Superior temporal gyrus (tissue), 1 donor: ENCODE results near the gene GAL3ST2.
"Not testable (repeated sequence)": the region's sequence is repeated elsewhere in the genome, so short reads cannot be mapped to it uniquely, and the experiment has no call there.

Source experiments
- DNase-seq: peaks from one replicate; pipeline ENCODE4 v3.0.0-alpha.2; 2016; ENCODE audit errors: extremely low spot score

The GAL3ST2 gene

DNA sequence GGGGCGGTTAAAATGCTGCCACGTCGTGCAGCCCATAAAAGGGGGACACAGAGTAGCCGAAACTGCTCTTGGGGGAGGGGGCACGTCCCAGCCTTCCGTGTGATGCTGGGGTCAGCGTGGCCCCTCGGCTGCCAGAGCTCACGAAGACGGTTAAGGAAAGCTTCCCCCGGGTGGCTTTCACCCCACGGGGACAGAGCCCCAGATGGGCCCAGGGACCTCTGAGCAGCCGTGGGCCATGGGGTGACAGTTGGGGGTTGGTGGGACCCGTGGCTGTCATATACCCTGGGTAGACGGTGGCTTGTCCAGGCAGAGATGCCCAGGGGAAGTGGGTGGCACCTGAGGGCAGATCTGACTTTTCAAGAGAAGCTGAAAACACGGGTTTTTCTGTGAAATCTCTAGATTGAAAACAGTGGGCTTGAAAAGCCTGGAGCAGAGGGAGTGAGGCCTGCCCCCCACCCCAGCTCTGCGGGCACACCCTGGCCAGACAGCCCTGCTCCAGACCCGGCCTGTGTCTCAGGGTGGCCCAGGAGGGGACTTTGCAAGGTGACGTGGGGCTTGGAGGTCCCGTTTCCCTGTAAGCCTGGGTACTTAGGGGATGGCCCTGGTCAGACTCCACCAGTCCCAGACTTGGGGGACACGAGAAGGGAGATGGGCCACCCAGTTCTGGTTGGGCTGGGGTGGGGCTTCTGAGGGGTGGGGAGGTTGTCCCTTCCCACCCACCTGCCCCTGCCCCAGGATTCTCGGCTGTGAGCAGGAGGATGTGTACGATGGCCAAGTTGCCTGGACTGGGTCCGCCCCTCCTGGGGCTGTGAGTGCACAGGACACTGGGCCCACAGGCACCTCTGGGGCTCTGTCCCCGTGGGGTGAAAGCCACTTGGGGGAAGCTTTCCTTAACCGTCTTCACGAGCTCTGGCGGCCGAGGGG lies 33.0 kb downstream of the GAL3ST2 start:
- no peak for DNase-seq

DNA sequence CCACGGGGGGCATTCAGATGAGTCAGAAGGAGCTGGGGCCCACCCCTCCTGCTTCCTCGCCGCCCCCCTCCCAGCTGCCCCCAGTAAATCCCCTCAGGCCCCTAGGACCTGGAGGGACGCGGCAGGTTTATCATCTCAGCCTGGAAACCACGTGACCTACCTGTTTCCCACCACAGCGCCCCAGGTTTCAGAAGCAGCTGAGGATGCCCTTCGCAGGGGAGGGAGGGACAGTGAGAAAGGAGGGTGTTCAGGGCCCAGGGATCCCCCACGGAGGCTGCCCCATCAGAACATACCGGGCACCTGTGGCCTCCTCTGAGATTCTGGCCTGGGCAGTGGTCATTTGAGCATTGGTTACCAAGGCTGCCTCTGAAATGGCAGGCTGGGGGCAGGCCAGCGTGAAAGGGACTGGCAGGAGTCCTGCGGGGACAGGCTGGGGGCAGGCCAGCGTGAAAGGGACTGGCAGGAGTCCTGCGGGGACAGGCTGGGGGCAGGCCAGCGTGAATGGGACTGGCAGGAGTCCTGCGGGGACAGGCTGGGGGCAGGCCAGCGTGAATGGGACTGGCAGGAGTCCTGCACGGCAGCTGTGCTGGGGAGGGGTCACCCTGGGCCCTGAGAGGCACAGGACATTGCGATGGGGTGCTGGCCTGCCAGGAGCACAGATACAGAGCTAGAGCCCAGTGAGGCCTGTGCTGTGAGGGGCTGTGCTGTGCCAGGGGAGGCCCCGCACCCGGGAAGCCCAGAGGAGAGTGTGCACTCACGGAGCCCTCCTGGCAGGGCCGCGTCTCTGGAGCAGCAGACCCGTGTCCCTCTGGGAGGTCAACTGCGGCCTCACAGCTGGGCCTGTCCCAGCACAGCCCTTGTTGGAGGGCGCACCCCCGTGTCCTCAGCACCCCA lies 33.9 kb downstream of the GAL3ST2 start:
- peak; percentile 40 for DNase-seq

DNA sequence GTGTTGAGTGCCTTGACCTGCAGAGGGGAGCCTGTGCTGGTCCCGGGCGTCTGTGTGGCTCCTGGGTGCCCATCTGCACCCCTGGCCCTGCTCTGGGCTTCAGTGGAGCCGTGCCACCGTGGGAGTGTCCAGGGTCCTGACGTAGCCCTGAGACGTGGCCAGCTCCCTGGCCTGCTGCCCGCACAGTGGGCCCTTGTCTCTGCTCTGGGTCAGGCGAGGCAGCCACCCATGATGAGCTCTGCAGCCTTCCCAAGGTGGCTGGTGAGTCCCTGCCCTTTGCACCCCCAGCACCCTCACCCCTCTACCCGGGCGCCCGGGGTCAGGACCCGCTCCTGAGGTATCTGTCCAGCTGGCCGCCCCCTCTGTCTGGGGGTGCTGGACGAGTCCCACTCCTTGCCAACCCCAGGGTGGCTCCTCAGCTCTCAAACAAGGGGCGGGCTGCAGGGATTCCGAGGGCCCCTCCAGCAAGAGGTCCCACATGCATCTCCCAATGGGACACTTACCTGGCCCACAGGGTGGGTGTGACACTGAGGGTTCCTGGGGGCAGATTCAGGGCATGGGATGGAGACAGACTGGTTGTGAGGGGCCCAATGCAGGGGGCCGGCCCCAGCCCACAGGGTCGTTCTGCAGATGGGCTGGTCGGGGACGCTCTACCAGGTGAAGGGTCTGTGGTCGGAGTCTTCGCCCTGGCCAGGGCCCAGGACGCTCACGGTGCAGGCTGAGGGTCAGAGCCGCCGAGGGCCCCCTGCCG lies 34.8 kb downstream of the GAL3ST2 start:
- peak; percentile 65 for DNase-seq

DNA sequence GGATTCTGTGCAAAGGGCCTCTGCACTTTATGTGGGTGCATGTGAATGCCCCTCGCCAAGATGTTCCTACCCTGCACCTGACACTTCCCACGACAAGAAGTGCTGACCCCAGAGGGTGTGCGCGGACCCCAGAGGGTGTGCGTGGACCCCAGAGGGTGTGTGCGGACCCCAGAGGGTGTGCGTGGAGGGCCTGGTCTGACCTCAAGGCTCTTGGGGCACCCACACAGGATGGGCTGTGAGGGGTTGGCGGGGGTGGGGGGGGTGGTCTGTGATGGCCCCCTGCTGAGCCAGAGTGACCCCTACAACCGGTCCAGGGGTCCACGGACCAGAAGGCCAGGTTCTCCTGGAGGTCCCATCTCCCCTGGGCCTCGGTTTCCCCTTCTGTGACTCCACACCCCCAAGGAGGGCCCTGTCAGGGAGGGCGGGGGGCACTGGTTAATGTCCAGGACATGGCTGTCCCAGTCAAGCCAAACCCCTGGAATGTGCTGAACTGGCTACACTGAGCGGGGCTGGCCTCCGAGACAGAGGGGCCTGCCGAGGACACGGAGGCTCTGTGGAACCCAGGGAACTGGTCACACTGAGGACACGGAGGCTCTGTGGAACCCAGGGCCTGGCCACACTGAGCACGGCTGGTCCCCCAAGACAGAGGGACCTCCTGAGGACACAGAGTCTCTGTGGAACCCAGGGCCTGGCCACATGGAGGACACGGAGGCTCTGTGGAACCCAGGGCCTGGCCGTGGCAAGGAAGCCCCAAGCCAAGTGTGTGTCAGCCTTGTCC lies 35.5 kb downstream of the GAL3ST2 start:
- DNase-seq = no peak

DNA sequence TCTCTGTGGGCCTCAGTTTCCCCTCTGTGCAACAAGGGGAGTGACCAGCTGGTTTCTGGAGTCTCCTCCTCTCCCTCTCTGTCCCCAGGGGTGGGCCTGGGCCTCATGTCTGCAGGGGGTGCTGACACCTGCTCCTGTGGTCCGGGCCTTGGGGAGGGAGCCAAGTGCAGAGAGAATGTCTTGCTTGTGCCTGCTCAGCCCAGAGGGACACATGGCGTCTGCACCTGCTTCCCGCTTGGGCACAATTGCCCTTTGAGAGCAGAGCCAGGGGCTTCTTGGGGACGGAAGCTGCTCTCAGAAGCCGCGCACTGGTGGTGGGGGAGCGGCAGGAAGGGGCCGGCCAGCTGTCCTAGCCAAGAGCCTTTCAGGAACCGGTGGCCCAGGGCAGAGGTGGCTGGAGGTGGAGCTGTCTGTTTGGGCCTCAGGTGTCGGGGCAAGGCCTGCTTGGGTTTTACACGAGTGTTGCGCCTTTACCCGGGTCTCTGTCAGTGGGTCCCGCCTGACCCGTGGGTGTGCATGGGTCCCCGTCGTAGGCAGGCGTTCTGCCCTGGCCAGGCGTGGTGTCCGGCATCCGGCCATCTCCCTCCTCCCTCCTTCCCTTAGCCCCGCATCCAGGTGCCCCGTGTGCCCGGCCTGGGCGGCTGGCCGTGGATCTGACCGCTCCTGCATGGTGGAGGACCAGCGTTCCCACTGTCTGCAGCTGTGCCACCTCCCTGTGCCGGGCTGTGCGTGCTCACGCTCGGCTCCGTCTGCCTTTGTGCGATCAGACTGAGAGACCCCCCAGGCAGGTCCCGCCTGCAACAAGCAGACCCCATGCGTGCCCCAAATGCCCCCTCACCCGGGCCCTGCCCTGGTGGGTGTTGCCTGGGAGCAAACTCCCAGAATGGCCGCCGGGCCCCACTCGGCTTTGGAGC lies 36.4 kb downstream of the GAL3ST2 start:
- DNase-seq = peak; percentile 49

DNA sequence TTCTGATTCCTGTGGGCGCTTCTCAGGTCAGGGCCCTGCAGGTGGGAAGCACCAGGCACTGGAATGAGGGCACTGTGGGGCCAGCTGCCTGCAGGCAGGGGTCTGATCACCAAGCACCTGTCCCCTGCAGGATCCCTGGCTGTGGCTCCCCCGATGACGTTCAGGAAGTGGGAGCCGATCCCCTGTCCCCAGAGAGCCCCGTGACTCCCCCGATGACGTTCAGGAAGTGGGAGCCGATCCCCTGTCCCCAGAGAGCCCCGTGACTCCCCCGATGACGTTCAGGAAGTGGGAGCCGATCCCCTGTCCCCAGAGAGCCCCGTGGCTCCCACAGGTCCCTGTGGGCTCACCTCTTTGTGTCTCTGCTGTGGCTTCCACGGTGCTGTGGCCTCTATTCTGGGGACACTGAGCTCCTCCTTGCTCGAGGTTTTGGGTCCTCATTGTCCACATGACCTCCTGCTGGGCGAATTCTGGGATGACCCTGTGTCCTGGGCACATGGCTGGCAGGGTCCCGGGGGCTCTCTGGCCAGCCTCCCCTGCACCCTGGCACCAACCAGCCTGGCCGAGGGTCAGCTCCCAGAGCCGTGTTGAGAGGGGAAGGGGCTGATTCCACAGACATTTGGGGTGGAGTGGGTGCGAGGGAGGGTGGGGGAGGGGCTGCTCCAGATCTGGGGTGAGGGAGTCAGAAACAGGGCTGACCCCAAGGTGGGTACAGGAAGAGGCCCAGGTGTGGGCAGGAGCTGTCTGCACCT lies 37.2 kb downstream of the GAL3ST2 start:
- no peak for DNase-seq

DNA sequence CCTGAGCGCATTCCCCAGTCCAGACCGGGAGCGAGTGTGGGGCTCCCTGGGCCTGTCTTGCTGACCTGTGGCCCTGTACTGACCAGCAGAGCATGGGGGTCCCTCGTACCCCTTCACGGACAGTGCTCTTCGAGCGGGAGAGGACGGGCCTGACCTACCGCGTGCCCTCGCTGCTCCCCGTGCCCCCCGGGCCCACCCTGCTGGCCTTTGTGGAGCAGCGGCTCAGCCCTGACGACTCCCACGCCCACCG lies 37.7 kb downstream of the GAL3ST2 start:
- no peak for DNase-seq

DNA sequence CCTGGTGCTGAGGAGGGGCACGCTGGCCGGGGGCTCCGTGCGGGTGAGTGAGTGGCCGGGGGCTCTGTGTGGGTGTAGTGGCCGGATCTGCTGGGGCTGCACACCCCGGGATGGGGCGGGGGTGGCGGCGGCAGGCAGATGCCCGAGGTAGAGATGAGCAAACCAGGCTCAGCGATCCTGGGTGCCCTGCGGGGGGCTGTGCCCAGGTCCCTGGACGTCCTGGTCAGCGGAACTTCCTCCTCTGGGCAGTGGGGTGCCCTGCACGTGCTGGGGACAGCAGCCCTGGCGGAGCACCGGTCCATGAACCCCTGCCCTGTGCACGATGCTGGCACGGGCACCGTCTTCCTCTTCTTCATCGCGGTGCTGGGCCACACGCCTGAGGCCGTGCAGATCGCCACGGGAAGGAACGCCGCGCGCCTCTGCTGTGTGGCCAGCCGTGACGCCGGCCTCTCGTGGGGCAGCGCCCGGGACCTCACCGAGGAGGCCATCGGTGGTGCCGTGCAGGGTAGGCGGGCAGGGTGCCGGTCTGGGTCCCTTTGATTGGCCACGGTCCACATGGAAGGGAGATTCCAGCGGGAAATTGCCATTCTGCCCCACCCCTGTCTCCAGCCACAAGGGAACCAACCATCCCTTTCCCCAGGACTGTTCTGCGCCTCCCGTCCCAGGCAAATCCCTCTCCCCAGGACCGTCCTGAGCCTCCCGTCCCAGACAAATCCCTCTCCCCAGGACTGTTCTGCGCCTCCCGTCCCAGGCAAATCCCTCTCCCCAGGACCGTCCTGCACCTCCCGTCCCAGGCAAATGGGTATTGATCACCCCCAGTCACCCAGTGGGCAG lies 38.2 kb downstream of the GAL3ST2 start:
- no peak for DNase-seq

DNA sequence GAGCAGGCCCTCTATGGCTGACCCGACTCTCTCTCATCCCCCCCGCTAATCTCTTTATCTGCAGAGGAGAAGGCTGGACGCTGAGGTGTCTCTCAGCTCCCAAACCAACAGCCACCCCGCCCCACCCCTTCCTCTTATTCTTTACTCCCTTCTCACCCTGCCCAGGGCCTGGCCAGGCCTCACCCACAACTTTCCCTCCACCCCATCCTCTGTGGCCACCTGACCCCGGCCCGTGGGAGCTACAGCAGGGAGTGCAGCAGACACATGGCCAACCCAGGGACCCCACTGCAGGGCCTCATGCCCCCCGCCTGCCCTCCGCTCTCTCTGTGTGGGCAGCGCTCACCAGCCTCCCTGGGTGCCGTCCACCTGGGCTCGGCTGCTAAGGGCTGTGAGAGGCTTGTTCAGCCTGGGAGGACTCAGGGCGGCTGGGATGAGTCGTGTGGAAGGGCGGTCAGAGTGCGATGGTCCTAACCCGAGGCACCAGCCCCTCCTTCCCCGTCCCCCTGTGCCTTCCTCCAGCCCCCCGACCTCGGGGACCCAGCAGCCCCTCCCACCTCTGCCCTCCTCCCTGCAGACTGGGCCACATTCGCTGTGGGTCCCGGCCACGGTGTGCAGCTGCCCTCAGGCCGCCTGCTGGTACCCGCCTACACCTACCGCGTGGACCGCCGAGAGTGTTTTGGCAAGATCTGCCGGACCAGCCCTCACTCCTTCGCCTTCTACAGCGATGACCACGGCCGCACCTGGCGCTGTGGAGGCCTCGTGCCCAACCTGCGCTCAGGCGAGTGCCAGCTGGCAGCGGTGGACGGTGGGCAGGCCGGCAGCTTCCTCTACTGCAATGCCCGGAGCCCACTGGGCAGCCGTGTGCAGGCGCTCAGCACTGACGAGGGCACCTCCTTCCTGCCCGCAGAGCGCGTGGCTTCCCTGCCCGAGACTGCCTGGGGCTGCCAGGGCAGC lies 39.1 kb downstream of the GAL3ST2 start:
- DNase-seq = no peak

DNA sequence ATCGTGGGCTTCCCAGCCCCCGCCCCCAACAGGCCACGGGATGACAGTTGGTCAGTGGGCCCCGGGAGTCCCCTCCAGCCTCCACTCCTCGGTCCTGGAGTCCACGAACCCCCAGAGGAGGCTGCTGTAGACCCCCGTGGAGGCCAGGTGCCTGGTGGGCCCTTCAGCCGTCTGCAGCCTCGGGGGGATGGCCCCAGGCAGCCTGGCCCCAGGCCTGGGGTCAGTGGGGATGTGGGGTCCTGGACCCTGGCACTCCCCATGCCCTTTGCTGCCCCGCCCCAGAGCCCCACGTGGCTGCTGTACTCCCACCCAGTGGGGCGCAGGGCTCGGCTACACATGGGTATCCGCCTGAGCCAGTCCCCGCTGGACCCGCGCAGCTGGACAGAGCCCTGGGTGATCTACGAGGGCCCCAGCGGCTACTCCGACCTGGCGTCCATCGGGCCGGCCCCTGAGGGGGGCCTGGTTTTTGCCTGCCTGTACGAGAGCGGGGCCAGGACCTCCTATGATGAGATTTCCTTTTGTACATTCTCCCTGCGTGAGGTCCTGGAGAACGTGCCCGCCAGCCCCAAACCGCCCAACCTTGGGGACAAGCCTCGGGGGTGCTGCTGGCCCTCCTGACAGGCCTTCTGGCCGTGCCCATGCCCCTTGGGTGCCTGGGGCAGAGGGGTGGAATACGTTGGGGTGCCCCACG lies 40.0 kb downstream of the GAL3ST2 start:
- DNase-seq = no peak

DNA sequence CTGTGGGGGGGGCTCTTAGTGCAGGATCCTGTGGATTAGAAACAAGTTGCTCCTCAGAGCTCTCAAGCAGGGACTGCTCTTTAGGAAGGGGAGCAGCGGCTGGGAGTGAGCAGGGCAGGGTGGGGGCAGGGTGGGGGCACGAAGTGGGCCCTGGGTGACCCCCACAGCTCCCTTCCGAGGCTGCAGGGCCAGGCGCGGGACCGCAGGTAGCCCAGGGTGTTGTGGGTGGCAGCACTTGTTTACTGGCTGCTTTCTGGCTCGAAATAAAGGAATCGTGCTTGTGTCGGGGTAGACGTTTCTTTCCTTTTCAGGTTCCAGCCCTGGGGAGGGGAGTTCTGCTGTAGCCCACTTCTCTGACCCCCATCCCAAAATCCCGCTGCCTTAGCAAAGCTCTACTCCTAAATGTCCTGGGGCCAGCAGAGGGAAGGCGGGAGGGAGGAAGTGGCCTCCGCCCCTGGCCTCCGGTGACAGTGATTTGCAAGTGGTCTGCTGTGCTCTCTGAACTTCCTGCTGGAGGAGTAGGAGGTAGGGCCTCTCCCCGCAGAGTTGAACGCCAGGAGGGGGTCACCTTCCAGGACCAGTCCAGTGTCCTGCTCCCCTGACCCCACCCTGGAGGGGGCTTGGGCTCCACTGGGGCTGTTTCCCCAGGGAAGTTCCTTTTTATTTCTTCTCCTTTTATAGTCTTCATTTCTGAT lies 40.7 kb downstream of the GAL3ST2 start:
- DNase-seq = no peak

DNA sequence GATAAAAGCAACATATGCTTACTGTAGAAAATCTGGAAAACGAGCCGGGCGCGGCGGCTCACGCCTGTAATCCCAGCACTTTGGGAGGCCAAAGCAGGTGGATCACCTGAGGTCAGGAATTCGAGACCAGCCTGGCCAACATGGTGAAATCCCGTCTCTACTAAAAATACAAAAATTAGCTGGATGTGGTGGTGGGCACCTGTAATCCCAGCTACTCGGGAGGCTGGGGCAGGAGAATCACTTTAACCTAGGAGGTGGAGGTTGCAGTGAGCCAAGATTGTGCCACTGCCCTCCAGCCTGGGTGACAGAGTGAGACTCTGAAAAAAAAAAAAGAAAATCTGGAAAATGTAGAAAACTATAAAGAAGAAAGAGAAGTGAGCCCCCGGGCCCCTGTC lies 41.2 kb downstream of the GAL3ST2 start:
- not testable (repeated sequence) for DNase-seq

DNA sequence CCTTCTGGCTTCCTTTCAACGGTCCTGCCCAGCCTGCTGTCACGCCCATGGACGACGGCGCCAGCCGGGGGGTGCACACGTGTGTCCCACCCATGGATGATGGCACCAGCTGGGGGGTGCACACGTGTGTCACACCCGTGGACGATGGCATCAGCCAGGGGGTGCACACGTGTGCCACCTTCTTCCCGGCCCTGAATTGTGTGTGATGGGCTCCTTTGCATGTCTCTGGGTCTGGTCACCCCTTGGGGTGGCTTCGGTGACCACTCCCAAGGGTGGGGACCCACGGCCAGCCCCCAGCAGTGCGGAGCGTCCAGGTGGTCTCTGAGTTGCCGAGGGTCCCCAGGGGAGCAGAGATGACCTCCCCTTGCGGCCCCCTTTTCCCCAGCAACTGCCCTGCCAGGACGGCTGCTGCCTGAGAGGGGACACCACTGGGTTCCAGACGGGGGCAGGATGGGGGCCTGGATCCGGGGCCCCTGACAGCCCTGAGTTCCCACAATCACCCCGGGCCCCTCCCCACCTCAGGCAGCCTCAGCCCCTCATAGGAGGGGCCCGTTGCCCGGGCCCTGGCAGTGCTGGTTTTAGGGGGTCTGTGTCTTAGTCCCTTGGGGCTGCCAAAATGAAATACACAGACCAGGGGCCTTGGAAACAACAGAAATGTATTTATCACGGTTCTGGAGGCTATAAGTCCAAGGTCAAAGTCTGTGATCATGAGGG lies 41.8 kb downstream of the GAL3ST2 start:
- DNase-seq = no peak

DNA sequence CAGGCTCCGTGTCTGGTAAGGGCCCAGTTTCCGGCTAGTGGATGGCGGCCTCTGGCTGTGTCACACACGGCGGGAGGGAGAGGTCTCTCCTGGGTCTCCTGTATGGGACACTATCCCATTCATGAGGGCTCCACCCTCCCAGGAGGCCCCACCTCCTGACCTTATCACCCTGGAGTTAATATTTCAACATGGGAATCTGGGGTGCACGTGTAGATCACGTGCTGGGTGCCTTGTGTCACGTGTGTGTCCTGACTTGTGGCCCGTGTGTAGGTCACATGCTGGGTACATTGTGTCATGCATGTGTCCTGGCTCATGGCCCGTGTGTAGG lies 42.3 kb downstream of the GAL3ST2 start:
- no peak for DNase-seq

DNA sequence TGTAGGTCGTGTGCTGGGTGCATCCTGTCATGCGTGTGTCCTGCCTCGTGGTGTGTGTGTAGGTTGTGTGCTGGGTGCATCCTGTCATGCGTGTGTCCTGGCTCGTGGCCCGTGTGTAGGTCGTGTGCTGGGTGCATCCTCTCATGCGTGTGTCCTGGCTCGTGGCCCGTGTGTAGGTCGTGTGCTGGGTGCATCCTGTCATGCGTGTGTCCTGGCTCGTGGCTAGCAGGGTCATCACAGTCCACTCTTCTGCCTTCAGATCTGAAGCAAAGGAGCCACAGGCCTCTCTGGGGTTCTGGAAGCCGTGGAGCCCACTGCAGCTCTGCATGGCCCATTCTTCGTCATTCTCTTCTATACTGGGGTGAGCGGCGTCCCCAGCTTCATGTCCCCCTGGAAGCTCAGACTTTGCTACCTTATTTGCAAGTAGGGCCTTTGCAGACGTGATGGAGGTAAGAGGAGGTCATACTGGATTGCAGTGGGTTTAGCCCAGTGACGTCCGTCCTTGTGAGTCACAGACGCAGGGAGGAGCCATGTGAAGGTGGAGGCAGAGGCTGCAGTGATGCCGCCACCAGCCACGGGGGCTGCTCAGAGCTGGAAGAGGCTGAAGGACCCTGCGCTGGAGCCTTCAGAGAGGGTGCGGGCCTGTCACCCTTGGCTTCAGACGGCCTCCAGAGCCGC lies 43.5 kb downstream of the GAL3ST2 start:
- not testable (repeated sequence) for DNase-seq
